ENCODE data around the gene GLI1. TPM values are rescaled to one million over a fixed set of nuclear protein-coding genes. Genes with fewer than 3 reads are reported as not detected.

The GLI1 gene
- total RNA-seq, 4 donors from 2014 or later, result 1.5 to 3.7 (median 2.9) TPM; not detected in 1

DNA sequence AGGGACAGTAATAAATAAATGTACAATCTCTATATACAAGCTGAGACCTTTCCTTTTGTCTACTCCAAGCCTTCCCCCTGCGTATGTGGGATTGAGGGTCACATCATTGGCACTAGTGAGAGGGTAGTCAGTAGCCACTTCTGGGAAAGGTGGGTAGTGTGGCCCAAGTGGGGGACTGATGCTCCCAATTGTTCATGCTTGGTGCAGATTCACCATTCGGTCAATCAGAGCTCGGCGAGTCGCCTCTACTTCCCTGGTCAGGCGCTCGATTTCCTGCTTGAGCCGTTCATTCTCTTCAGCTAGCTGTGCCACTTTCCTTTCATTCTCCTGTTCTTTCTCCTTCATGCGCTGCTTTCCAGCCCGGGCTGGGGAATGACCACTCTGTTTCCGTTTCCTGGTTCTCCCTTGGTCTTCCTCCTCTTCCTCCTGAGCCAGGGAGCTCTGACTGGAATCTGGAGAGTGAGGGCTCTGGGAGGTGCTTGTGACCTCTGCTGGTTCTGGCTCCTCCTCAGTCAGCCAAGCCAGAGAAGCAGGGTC lies 57.1 kb downstream of the GLI1 start:
- no peak for TF ChIP-seq CTCF (IDR thresholded peaks at IDR 0.05; ENCODE audit: low read depth)

DNA sequence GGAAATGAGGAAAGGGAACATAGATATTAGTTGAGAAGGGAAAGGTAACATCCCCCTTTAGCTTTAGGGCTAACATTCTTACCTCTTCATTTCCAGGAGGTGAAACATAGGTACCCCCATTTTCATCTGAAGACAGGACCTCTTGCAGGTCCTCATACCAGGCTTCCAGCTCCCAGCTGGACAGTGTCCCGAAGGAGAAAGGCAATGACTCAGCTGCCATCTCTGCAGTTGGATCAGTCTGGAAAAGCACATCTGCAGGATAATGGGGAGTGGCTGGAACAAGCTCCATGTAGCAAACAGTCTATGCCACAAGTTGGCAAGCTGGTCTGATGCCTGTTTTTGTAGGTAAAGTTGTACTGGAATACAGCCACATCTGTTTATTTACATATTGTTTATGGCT lies 57.6 kb downstream of the GLI1 start:
- TF ChIP-seq CTCF (IDR thresholded peaks at IDR 0.05; ENCODE audit: low read depth), result no peak

- TF ChIP-seq CTCF (IDR thresholded peaks at IDR 0.05; ENCODE audit: low read depth), result no peak
These were observed 58.8 kb downstream of the GLI1 start for GRCh38 chr12:57518176-57518919.

- TF ChIP-seq CTCF (IDR thresholded peaks at IDR 0.05; ENCODE audit: low read depth), result no peak
These were observed 59.6 kb downstream of the GLI1 start for GRCh38 chr12:57518920-57519795.

GRCh38 chr12:57519796-57520052 lies 60.1 kb downstream of the GLI1 start:
- TF ChIP-seq CTCF (IDR thresholded peaks at IDR 0.05; ENCODE audit: low read depth), result no peak

DNA sequence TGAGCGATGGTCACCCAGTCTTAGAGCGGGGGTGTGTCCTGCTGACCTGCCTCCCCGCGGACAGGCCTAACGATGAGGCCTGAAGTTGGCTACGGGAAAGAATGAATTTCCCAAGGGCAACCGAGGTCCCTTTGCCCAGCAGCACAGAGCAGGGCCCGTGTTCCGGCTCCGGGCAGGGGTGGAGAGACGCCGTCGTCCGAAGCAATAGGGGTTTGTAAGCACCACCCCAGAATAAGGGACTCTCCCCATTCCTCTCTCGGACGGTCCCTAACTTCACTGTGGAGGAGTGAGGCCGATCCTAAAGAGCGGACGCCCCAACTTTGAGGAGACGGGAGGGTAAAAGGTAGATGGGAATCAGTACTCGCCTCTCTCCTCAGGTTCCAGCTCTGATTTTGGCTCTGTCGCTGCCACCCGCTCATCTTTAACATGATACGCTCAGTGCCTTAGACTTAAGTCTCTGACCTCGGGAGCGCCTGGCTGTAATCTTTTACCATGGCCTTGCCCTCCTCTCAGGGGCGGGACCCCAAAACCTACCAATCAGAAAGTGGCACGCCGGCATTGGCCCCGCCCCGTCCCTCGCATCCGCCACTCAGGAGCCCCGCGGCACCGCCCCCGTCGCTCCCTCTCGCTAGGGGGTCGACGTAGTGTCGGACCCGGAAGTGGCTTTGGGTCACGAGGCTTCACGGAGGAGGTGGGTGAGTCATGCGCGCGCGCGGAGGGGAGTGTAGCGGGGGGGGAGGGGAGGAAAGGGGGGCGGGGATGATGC lies 60.7 kb downstream of the GLI1 start, which contains the start of gene DDIT3:
TSS of gene DDIT3 (minus strand) at position 462 of the 766 bp plus-strand sequence. CDS start 3,108 bp downstream, outside the sequence.
- no peak for TF ChIP-seq CTCF (IDR thresholded peaks at IDR 0.05; ENCODE audit: low read depth)
